HG02981 (cell line): ENCODE results near the gene STK11.
A peak's percentile ranks its signal among the peaks of the same experiment; 100 is the strongest.
"Not testable (repeated sequence)": the region's sequence is repeated elsewhere in the genome, so short reads cannot be mapped to it uniquely, and the experiment has no call there.

Experiments
- ATAC-seq: cut with Tn5 transposase; IDR thresholded peaks from one replicate; pipeline ENCODE4 v1.9.1; 2021; ENCODE audit warnings: mild to moderate bottlenecking, moderate library complexity; ENCODE audit not compliant: unreplicated experiment

STK11 gene

DNA sequence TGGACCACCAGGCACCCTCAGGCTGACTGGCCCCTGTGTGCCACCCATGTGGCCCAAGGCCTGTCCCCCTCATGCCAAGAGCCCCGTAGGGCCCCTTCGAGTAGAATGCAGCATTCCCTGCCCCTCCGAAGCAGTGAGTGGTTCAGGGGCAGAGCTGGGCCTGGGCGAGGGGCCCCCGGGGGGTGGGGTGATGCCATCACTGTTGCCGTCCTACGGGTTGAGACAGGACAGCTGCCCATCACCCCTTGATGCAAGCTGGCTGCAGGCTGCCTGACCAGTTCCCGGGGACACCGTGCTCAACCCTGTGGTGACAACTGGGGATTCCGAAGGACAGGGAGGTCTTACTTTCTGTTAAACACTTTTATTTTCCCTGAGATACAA is 36.2 kb upstream of the STK11 start:
- ATAC-seq, result no peak

DNA sequence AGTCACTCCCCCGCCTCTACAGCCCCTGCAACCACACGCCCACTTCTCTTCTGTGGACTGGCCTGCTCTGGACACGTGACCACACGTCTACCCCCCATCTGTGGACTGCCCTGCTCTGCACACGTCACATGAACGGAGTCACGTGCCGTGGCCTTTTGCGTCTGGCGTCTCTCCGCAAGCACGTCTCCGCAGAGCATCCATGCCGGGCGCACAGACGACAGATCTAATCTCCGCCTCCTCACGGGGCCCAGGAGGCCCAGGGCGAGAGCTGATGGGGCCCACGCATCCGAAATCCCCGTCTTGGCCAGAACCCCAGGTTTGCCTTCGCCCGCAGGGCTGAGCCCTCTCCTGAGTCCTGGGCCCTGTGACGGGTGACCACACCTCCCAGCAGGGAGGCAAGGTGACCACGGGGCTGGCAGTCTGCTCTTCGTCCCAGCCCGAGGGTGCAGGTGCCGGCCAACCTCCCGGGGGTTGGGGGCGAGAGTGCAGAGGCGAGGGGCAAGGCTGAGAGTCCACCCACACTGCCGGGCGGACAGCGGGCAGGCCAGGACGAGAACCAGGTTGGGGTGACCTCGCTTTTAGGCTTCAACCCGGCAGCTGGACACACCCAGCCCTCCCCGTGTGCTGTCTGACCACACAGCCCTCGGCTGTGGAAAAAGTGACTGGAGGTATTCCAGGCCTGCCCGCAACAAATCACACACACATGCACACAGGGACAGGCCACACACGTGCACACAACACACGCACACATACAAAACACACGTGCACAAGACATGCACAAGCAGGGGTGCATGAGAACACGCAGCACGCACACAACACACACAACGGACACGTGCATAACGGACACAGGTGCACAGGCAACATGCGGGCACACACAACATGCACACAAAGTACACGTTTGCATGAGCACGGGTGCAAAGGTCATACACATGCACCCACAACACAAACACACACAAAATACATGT is 35.4 kb upstream of the STK11 start:
- ATAC-seq, result no peak

- no peak for ATAC-seq
Measured at GRCh38 chr19:1170938-1171754, 34.4 kb upstream of the STK11 start.

- no peak for ATAC-seq
Measured at GRCh38 chr19:1171755-1172352, 33.7 kb upstream of the STK11 start.

DNA sequence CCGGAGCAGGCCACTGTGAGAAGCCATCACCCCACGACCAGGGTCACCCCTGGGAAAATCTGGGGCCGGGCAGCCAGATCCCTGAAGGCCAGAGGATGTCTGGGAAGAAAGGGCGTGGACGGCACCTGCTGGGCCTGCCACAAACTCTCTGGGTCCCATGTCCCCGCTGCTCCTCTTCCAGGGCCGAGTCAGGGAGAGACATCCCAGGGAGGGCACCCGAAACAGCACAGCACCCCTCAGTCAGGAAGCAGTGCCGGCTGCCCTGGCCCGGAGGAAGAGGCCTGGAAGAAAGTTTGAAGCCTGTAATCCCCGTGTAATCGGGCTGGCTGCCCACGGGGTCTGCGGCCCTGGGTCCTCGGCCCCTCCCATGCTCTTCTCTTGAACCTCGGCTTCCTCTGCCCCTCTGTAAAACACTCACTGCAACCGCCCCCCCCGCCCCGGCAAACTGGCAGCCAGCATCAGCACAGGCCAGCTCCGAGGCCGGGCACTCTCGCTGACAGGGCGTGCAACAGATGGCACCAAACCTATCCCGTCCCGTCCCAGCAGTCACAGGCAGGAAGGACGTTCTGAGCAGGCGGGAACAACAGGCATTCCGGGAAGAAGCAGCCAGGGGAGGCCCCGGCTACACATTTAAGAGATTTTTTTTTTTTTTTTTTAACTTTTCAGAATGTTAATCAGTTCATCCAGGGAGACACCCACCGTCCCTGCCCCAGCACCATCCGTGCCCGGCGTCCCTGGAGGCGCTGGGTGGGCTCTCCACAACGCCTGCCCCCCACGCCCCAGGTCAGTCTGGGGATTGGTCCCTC is 33.0 kb upstream of the STK11 start:
- ATAC-seq, result no peak

GRCh38 chr19:1173159-1173844 is 32.3 kb upstream of the STK11 start:
- ATAC-seq, result no peak

DNA sequence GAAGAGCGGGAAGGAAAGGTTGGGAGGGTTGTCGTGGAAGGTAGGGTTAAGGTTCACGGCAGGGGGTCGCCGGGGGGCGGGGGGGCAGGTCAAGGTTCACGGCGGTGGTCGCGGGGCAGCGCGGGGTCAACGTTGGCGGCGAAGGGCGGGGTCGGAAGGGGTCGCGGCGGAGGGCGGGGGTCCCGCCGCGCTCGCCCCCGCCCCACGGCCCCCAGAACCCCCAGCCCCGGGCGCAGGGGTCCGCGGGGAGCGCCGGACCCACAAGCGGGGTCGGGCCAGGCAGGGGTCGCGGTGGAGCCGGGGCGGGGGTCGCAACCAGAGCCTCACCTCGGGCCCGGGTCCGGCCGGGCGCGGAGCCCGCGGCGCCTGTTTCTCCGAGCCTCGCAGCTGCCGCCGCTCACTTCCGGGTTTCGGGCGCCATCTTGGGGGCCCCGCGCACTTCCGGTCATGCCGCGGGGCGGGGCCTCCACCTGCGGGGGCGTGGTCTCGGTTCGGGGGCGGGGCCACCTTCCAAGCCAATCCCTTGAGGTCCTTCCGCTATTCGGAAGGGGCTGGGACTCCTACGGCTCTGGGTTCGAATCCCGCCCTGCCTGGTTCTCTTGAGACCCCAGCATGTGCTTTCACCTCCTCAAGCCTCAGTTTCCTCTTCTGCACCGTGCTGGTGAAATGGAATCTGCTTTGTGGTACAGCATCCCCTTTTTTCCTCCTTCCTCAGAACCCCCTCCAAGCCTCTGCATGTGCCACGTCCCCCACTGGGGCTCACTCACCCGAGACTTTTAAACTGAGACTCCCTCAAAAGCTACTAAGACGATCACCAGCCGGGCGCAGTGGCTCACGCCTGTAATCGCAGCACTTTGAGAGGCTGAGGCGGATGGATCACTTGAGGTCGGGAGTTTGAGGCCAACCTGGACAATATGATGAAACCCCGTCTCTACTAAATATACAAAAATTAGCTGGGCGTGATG is 31.5 kb upstream of the STK11 start, which contains the start of gene SBNO2:
Gene SBNO2 (minus strand): TSS at position 424 of the 965 bp plus-strand sequence. CDS start 19,992 bp downstream, outside the sequence.
- peak; percentile 69 for ATAC-seq

GRCh38 chr19:1177322-1178114 is 28.1 kb upstream of the STK11 start:
- ATAC-seq, result no peak

DNA sequence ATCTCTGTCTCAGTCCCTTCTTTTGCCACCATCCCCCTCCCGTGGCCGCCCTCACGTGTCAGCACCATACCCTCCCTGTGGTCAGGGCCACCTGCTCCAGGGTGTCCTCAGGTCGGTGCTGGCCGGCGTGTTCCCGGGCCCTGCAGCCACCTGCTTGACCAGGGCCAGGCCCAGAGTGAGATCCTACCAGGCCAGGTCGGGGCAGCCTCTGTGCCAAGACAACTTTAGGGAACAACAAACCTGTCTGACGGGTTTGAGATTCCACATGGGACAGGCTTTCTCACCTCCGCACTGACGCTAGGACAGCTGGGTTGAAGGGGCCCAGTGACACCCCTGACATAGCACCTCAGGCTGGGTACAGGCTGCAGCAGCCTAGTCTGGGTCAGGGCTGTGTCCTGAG is 24.0 kb upstream of the STK11 start:
- no peak for ATAC-seq

DNA sequence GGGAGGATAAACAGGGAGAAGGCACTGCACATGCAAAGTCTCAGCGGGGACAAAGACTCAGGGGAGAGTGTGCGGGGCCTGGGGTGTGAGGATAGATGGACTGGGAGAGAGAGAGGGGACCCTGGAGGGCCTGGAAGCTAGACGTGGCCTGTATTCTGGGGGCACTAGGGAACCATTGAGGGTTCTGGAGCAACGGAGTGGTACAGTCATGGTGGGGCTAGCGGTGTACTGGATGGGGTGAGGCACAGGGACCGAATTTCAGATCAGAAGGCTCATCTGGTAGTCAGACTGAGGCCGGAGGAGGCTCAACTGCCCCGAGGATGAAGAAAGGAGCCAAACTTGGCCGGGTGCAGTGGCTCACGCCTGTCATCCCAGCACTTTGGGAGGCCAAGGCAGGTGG is 23.5 kb upstream of the STK11 start:
- no peak for ATAC-seq

DNA sequence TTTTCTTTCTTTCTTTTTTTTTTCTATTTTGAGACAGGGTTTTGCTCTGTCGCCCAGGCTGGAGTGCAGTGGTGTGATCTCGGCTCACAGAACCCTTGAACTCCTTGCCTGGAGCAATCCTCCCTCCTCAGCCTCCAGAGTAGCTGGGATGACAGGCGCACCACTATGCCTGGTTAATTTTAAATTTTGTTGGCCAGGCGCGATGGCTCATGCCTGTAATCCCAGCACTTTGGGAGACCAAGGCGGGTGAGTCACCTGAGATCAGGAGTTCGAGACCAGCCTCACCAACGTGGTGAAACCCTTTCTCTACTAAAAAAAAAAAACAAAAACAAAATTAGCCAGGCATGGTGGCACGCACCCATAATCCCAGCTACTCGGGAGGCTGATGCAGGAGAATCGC is 22.9 kb upstream of the STK11 start:
- ATAC-seq, result no peak

DNA sequence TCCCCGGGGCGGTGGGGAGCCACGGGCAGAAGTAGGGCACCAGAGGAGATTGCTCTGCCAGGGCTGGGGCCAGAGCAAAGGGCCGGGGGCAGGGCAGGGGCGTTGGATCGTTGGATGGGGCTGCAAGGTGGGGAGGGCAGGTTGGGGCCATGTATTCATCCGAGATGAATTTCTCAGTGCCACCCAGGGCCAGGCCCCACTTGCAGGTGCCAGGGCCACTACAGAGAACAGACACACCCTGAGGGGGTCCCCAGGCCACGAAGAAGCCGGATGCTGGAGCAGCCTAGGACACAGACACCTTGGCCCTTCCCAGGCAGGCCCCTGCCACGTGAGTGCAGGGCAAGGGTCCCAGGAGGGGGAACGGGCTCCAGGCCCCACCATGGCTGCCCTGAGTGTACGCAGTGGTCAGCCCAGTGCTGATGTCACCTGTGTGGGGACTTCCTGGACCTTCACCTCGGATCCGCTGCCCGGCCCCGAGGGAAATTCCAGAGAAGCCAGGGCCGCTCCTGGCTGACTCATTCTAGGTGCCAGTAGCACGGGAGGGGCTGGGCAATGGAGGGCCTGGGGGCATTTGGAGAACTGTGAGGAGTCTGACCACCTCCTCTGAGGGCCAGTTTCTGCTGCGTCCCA is 21.9 kb upstream of the STK11 start:
- ATAC-seq, result no peak

GRCh38 chr19:1189419-1189818 is 16.2 kb upstream of the STK11 start:
- ATAC-seq, result no peak

DNA sequence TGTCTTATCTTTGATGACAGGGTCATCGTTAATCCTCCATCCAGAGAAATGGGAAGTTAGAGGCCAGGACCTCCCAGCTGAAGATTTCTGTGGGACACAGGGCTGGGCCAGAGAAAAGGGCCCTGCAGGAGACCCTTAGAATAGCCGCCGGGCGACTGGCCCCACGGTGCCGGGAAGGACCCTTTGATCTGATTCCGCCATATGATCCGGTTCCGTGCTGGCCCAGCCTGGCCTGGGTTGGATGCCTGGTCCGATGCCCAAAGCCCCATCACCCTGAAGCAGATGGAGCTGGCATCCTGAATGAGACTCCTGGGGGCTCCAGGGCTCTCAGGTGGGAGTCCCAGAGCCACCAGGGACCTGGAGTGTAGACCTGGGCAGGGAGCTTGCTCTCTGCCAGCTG is 6.0 kb upstream of the STK11 start:
- ATAC-seq, result no peak

GRCh38 chr19:1200614-1201013 is 5.0 kb upstream of the STK11 start:
- not testable (repeated sequence) for ATAC-seq

DNA sequence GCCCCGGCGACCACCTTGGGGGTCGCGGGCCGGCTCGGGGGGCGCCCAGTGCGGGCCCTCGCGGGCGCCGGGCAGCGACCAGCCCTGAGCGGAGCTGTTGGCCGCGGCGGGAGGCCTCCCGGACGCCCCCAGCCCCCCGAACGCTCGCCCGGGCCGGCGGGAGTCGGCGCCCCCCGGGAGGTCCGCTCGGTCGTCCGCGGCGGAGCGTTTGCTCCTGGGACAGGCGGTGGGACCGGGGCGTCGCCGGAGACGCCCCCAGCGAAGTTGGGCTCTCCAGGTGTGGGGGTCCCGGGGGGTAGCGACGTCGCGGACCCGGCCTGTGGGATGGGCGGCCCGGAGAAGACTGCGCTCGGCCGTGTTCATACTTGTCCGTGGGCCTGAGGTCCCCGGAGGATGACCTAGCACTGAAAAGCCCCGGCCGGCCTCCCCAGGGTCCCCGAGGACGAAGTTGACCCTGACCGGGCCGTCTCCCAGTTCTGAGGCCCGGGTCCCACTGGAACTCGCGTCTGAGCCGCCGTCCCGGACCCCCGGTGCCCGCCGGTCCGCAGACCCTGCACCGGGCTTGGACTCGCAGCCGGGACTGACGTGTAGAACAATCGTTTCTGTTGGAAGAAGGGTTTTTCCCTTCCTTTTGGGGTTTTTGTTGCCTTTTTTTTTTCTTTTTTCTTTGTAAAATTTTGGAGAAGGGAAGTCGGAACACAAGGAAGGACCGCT is 729 bp downstream of the STK11 start:
- no peak for ATAC-seq

DNA sequence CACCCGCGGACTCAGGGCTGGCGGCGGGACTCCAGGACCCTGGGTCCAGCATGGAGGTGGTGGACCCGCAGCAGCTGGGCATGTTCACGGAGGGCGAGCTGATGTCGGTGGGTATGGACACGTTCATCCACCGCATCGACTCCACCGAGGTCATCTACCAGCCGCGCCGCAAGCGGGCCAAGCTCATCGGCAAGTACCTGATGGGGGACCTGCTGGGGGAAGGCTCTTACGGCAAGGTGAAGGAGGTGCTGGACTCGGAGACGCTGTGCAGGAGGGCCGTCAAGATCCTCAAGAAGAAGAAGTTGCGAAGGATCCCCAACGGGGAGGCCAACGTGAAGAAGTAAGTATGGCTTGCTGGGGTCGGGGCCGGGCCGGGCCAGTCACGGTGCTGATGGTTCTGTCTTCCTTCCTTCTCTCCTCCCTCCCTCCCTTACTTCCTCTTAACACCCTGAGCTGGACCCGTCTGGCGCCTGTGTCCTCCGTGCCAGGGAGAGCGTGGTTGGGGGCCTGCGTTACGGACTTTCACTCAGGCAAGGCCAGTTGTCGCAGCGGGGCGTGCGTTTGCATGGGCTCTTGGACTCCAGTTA is 1.4 kb downstream of the STK11 start:
- no peak for ATAC-seq
